Mesothelial cell of epicardium (in vitro differentiated cells): ENCODE results near the gene RBMS3. TPM values are rescaled to one million over a fixed set of nuclear protein-coding genes. Genes with fewer than 3 reads are reported as not detected.
"Not testable (repeated sequence)": the region's sequence is repeated elsewhere in the genome, so short reads cannot be mapped to it uniquely, and the experiment has no call there.

ENCODE experiments used
- DNase-seq, 2 experiments: peaks; one replicate each; pipeline ENCODE4 v3.0.0; 2021; ENCODE audit warnings: low spot score in 2 of 2; ENCODE audit not compliant: unreplicated experiment in 2 of 2
- H3K27ac Mint-ChIP-seq: 2 replicates; pipeline ENCODE4 v1.8.0; 2021; ENCODE audit warnings: mixed read lengths
- H3K27me3 Mint-ChIP-seq: 2 replicates; pipeline ENCODE4 v1.8.0; 2021; ENCODE audit warnings: low read depth, mixed read lengths
- H3K36me3 Mint-ChIP-seq: 2 replicates; pipeline ENCODE4 v1.8.0; 2021; ENCODE audit warnings: mixed read lengths
- H3K4me1 Mint-ChIP-seq: 2 replicates; pipeline ENCODE4 v1.8.0; 2021; ENCODE audit warnings: mixed read lengths
- H3K4me3 Mint-ChIP-seq: 2 replicates; pipeline ENCODE4 v1.8.0; 2021; ENCODE audit warnings: mild to moderate bottlenecking, moderate library complexity, mixed read lengths
- H3K9me3 Mint-ChIP-seq: 2 replicates; pipeline ENCODE4 v1.8.0; 2021; ENCODE audit warnings: mixed read lengths
- total RNA-seq: library from RNA; stranded (reverse); gene quantifications from 3 replicates; pipeline ENCODE4 v1.2.1, GENCODE V29; 2021
- TF ChIP-seq, protein P1 (sequence below): fragments of 200-600 bp; sonication (generic); IDR thresholded peaks from one replicate; pipeline ENCODE4 v1.5.0; 2021; ENCODE audit warnings: antibody characterized with exemption; ENCODE audit not compliant: unreplicated experiment

RBMS3 gene
- total RNA-seq, 1 donor from 2014 or later: 42.5 TPM

DNA sequence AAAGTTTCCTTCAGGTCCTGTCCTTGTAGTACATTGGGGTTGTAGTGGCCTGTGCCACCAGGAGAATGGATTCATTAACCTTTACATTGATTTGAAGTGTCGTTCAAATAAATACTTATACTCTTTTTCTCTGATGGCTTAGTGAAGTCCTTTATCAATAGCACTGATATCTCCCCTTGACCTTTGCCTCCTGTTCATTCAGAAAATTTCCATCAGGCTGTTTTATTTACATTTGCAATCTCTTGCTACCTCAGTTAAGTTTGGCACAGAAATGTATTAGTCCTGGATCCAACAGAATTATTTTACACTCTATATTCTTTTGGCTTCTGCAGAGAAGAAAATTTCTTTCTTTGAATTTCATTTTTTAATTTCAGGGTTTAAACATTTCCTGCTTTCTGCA is 497.0 kb downstream of the RBMS3 start:
- Mint-ChIP-seq H3K4me1 (peaks cover 3% of the 10 kb centered on the region), H3K4me3 (no peak overlapping the region), H3K27me3 (no peaks in the 10 kb centered on the region), H3K9me3 (peaks cover 11% of the 10 kb centered on the region), H3K27ac (no peak overlapping the region), H3K36me3 (peaks cover 11% of the 10 kb centered on the region)
- no peak for DNase-seq
- TF ChIP-seq, protein P1, sequence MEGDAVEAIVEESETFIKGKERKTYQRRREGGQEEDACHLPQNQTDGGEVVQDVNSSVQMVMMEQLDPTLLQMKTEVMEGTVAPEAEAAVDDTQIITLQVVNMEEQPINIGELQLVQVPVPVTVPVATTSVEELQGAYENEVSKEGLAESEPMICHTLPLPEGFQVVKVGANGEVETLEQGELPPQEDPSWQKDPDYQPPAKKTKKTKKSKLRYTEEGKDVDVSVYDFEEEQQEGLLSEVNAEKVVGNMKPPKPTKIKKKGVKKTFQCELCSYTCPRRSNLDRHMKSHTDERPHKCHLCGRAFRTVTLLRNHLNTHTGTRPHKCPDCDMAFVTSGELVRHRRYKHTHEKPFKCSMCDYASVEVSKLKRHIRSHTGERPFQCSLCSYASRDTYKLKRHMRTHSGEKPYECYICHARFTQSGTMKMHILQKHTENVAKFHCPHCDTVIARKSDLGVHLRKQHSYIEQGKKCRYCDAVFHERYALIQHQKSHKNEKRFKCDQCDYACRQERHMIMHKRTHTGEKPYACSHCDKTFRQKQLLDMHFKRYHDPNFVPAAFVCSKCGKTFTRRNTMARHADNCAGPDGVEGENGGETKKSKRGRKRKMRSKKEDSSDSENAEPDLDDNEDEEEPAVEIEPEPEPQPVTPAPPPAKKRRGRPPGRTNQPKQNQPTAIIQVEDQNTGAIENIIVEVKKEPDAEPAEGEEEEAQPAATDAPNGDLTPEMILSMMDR: no peak

DNA sequence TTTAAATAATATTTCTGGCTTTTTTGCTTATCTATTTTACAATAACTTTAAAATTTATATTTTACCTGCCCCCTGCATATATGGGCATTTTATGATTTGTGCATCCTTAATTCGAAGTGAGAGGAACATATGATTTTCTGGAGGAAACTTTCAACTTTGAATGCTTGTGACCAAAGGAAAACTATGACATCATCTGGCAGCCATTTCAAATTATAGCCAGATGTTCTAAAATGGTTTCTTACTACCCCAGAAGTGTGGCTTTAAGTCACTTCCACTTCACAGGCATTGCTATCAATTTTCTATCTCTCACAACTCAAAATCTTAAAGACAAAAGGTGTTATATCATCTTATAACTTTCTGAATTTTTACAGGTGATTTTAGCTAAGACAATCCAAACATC is 508.8 kb downstream of the RBMS3 start:
- Mint-ChIP-seq H3K27ac (no peak overlapping the region), H3K36me3 (peaks cover 4% of the 10 kb centered on the region), H3K4me1 (peaks cover 4% of the 10 kb centered on the region), H3K4me3 (no peak overlapping the region), H3K9me3 (peaks cover 27% of the 10 kb centered on the region), H3K27me3 (no peaks in the 10 kb centered on the region)
- TF ChIP-seq, protein P1: no peak
- DNase-seq: no peak

DNA sequence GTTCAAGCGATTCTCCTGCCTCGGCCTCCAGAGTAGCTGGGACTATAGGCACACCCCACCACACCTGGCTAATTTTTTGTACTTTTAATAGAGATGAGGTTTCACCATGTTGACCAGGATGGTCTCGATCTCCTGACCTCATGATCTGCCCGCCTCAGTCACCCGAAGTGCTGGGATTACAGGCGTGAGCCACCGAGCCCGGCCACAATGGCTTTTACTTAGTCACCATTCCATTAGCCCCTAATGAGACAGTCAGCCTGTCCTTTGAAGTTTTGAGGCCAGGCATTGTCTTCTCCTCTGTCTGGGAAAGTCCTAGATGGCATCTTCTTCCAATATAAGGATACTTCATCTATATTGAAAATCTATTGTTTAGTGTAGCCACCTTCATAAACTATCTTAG is 515.9 kb downstream of the RBMS3 start:
- TF ChIP-seq, protein P1: no peak
- Mint-ChIP-seq H3K4me3 (no peak overlapping the region), H3K27ac (no peak overlapping the region), H3K27me3 (no peaks in the 10 kb centered on the region), H3K36me3 (no peaks in the 10 kb centered on the region), H3K9me3 (peaks cover 8% of the 10 kb centered on the region), H3K4me1 (peaks cover 7% of the 10 kb centered on the region)
- no peak for DNase-seq

DNA sequence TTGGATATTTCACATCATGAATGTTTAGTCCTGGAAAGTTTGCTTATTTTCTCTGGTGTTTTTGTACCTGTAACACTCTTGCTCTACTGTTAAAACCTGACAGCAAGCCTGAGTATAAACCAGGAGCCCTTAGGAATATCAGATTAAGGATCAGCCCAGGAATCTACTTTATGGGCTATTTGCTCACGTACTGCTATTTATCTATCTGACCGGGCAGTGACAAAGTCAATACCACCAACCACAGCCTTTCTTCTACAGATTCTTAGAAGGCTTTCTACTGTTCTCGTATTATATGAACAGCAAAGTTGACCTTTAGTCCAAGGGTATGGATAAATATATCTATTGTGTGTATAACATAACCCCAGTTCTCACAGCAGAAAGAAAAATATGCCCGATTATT is 521.2 kb downstream of the RBMS3 start:
- peaks cover 5% of the 10 kb centered on the region for H3K9me3 Mint-ChIP-seq
- TF ChIP-seq, protein P1: no peak
- H3K4me1 Mint-ChIP-seq: peaks cover 25% of the 10 kb centered on the region
- peak overlapping the region; percentile 20 for H3K27ac Mint-ChIP-seq
- no peaks in the 10 kb centered on the region for H3K36me3 Mint-ChIP-seq
- no peak overlapping the region for H3K4me3 Mint-ChIP-seq
- no peak for DNase-seq
- no peaks in the 10 kb centered on the region for H3K27me3 Mint-ChIP-seq

DNA sequence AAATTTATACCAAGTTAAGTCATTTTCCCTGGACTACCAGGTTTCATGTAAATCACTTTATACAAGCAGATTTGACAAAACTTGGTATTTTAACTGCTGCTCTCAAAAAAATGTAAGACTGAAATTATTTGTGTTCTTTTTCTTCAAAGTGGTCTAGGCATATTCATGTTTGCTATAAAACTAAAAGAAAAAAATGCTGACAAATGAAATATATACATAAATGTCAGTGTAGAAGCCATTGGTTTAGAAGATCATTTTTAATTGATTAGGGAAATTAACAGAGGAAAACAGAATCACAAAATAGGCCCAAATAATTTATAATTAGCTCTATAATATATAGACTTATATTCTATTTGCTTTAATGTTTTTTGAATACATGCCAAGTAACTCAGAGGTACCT is 523.2 kb downstream of the RBMS3 start:
- H3K4me3 Mint-ChIP-seq: no peak overlapping the region
- no peaks in the 10 kb centered on the region for H3K36me3 Mint-ChIP-seq
- peaks cover 3% of the 10 kb centered on the region for H3K9me3 Mint-ChIP-seq
- H3K4me1 Mint-ChIP-seq: peaks cover 26% of the 10 kb centered on the region
- TF ChIP-seq, protein P1: no peak
- no peaks in the 10 kb centered on the region for H3K27me3 Mint-ChIP-seq
- H3K27ac Mint-ChIP-seq: no peak overlapping the region
- DNase-seq: no peak

DNA sequence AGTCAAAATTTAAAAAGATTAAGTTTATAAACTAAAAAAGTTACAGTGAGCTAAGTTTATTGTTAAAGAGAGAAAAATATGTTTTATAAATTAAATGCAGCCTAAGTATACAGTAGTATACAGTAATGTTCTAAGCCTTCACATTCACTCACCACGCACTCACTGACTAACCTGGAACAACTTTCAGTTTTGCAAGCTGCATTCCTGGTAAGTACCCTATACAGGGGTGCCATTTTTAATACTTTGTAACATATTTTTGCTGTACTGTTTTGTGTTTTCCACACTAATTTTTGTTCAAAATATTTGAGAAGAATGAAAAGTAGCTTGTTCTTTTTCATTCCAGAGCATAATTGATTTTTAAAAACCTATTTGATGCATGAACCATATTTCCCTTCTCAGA is 524.9 kb downstream of the RBMS3 start:
- H3K4me1 Mint-ChIP-seq: peaks cover 26% of the 10 kb centered on the region
- no peak overlapping the region for H3K4me3 Mint-ChIP-seq
- TF ChIP-seq, protein P1: no peak
- H3K27me3 Mint-ChIP-seq: no peaks in the 10 kb centered on the region
- H3K9me3 Mint-ChIP-seq: no peaks in the 10 kb centered on the region
- H3K27ac Mint-ChIP-seq: no peak overlapping the region
- no peaks in the 10 kb centered on the region for H3K36me3 Mint-ChIP-seq
- DNase-seq: no peak

DNA sequence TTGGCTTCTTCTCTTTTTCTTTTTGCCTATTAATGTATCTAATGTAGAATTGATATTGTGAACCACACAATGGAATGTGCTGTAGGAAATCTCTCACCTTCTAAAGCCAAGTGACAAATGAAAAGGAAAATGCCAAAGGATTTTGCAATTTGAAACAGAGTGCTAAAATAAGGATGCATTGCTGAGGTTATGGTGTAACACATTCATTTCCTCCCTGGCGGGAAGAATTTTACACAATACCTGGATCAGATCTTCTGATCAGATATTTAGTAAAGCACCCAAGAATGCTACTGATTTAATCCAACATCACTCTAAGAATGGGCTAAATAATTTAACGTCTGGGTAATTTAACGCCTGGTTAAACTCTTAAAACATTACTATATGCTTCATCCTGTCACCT is 527.5 kb downstream of the RBMS3 start:
- not testable (repeated sequence) for H3K4me3 Mint-ChIP-seq, DNase-seq, H3K9me3 Mint-ChIP-seq, H3K36me3 Mint-ChIP-seq, H3K27me3 Mint-ChIP-seq, H3K27ac Mint-ChIP-seq
- peaks cover 17% of the 10 kb centered on the region for H3K4me1 Mint-ChIP-seq
